ACHN (cell line): Measurements from ENCODE around the gene ASPHD2.
"Not testable (repeated sequence)": the region's sequence is repeated elsewhere in the genome, so short reads cannot be mapped to it uniquely, and the experiment has no call there.

Source experiments
- DNase-seq: peaks from one replicate; pipeline ENCODE4 v3.0.0-alpha.2; 2015
- in situ Hi-C: cut with HindIII; loops from 2 replicates; pipeline ENCODE4 v1.10.0; 2017; ENCODE audit warnings: low sequenced_read_pairs, low pct_ligation_motif_present, low pct_unique_long_range_greater_than_20kb

ASPHD2 gene

DNA sequence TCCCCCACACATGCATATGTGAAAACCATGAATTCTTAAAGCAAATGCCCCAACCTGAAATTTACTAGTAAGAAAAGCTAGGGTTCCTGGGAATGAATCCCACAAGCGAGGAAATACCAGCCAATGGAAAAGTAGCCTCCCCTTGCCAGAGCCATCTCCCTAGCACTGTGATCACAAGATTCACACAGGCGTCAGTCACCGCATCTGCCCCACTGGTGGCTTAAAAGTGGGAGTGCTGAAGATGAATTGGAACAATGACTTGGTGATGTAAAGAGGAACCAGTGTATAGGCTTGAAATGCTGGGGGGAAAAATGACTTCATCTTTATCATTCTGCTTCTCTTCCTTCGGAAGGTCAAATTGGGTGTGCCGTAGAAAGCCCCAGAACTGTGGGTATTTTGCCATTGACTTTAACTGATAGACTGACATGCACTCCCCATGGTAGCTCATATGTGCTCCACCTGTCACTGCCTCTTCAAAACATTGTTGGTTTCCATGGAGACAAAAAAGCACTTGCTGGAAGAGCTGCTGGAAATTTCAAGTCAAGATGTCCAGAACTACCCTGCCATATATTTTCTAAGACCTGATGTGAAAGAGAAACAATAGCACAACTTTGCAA, 19.2 kb upstream of the ASPHD2 start:
- no peak for DNase-seq
- in situ Hi-C loops = no loop called here

DNA sequence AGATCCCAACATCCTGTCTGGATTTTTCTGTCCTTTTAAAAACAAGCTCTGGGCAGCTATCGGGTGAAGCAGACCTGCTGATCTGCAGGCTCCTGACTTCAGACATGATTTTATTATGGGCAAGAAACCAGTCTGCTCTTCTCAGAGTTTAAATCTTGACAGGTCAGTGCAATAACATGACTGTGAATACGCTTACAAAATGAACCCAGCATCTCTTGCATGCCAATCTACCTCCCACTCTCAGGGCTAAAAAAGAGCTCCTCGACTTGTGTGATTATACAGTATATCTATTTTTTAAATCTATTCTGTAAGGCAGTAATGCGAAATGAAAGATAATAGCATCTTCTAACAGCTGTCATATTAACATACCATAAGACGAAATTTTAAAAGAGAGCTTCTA, 18.7 kb upstream of the ASPHD2 start:
- in situ Hi-C loops = no loop called here
- DNase-seq = no peak

DNA sequence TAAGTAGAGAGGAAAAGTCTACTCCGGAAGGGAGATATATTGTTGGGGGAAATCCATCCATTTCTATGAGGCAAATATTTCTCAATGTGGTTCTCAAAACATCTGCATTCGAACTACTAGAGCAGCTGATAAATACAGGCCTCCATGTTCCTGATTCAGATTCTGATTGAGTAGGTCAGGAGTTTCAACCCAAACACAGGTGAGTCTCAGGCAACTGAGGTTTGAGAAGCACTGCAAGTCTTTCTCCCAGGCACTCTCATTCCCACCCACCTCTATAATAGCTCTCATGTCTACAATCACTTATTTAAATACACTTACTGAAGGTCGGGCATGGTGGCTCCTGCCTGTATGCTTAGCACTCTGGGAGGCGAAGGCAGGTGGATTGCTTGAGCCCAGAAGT, 14.7 kb upstream of the ASPHD2 start:
- in situ Hi-C loops = no loop called here
- no peak for DNase-seq

- in situ Hi-C loops = loop anchor here (5.0 kb wide), 1 partner anchor 36 kb away; no protein-coding TSS in a partner anchor
- no peak for DNase-seq
Measured at GRCh38 chr22:26416256-26416655, 12.8 kb upstream of the ASPHD2 start.

DNA sequence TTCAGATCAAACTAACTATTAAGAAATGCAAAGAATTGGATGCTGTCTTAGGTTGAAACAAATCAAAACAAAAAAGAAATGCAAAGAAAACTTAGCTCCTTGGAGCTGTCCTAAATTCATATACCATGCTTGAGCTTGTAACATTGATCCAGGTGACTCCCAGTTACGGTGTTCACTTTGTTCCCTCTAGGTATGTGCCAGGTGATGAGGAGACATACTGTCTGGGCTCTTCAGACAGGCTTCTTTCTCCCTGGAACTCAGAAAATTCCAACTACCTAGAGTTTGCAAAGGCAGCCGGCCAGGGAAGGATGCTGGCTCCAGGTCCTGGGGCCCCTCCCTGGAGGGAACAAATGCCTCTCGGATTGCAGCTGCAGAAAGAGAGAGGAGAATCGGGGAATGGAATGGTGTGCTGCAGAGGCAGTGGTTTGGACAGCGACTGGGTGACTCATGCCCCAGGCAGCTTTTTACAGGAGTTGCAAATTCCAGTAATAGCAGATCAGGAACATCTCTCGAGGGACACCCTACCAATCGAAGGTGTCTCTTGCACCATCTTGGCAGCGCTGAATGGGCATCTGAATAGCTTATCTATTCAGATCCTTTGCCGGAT, 12.3 kb upstream of the ASPHD2 start:
- in situ Hi-C loops = loop anchor here (5.0 kb wide), 1 partner anchor 36 kb away; no protein-coding TSS in a partner anchor
- DNase-seq = peak; percentile 86

GRCh38 chr22:26417406-26417805, 11.7 kb upstream of the ASPHD2 start:
- in situ Hi-C loops = loop anchor here (5.0 kb wide), 1 partner anchor 35 kb away; no protein-coding TSS in a partner anchor
- no peak for DNase-seq

- no peak for DNase-seq
- in situ Hi-C loops = loop anchor here (5.0 kb wide), 1 partner anchor 34 kb away; no protein-coding TSS in a partner anchor
Measured at GRCh38 chr22:26418620-26419019, 10.4 kb upstream of the ASPHD2 start.

- in situ Hi-C loops = no loop called here
- no peak for DNase-seq
Measured at GRCh38 chr22:26426924-26427323, 2.1 kb upstream of the ASPHD2 start.

DNA sequence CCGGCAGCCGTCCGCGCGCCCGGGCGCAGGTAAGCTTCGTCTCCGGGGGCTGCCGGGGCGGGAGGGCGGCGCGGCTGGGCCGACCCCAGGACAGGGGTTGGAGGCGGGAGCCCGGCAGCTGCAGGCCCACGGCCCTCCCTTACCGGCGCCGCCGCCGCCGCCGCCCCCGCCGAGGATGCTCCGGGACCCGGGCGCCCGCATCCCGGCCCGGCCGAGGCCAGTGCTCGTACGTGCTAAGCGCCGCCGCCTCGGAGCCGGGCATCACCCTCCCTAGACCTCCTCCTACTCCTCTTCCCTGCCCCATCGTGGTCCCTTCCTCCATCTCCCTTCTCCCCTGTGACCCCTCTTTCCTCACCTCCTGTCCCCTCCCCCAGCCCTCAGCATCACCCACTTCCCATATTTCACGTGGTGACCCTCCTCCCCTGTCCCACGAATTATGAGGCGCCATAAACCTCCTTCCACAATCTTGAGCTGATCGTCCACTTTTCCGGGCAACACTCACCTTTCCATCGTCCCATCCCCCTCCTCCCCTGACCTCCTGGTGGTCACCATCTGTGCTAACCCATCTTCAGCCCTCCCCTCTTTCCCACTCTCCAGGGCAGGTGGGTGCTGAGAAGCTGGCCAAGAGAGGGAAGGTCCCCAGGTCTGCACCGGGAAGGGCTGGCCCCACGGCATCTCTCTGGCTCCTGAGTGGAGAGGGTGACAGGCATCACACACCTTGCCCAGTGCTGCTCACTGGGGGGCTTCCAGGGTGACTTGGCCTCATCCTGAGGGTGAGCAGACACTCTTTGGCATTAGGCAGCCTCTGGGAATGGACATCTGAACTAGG, 612 bp downstream of the ASPHD2 start:
- no peak for DNase-seq
- in situ Hi-C loops = no loop called here

GRCh38 chr22:26430600-26430999, 1.5 kb downstream of the ASPHD2 start:
- in situ Hi-C loops = no loop called here
- no peak for DNase-seq

DNA sequence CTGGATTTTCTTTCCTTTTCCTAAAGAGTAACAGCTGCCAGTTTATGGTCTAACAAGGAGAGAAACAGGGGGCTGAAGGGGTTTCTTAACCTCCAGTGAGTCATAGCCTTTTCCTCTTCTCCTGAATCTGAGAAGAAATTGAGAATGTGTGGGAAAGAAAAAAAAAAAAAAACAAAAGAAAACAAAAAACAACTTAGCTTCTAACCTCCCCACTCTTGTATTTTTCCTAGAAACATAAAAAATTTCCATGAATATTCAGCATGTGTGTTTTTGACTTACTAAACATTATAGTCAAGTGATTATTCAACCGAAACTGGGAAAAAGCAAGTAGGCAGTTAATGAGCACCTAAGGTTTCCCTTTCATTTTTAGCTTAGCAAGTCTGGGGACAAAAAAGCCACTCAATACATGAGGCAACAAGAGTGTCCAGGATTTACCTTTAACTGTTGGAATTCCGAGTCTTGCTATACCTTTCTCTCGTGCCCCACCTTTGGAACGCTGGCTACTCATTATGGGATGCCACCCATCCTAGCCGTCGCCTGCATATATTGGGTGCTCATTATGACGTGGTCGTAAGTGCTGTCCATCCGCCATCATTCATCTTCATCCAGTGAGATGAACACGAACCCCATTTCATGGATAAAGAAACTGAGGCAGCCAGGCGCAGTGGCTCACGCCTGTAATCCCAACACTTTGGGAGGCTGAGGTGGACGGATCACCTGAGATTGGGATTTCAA, 2.4 kb downstream of the ASPHD2 start:
- in situ Hi-C loops = no loop called here
- DNase-seq = peak; percentile 22

DNA sequence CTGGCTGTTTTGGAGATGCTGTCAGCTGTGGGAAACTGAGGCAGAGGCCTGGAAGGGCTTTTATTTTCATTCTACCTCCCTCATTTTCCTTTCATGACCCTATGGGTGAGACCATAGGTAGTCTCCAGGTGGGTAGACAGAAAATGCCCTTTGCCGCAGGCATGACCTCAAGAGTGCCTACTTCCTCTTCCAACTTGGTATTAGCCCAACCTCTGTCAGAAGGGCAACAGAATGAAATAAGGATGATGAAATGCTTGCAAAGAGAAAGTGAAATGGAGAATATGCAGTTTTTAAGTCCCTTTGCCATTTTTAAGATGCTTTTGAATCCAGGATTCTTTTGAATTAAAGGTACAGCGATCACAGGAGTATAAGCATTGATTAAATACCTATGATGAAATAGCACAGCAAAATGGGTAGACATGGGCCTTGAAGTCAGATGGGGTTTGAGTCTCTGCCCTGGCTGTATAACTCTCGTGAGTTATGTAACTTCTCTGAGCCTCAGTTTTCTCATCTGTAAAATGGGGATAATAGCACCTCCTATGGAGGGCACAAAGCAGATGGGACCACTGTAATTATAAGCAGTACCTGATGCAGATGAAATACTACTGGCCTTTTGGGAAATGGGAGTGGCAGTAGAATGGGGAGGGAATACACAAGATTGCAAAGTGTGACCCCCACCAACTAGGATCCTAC, 3.7 kb downstream of the ASPHD2 start:
- no peak for DNase-seq
- in situ Hi-C loops = no loop called here

DNA sequence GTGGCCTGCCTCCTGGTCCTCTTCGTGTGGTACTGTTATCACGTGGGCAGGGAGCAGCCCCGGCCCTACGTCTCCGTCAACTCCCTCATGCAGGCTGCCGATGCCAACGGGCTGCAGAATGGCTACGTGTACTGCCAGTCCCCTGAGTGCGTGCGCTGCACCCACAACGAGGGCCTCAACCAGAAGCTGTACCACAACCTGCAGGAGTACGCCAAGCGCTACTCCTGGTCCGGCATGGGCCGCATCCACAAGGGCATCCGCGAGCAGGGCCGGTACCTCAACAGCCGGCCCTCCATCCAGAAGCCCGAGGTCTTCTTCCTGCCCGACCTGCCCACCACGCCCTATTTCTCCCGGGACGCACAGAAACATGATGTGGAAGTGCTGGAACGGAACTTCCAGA, 4.7 kb downstream of the ASPHD2 start:
- no peak for DNase-seq
- in situ Hi-C loops = no loop called here

- in situ Hi-C loops = no loop called here
- no peak for DNase-seq
Measured at GRCh38 chr22:26435327-26436093, 6.5 kb downstream of the ASPHD2 start.

- no peak for DNase-seq
Measured at GRCh38 chr22:26436903-26437515, 7.9 kb downstream of the ASPHD2 start.

DNA sequence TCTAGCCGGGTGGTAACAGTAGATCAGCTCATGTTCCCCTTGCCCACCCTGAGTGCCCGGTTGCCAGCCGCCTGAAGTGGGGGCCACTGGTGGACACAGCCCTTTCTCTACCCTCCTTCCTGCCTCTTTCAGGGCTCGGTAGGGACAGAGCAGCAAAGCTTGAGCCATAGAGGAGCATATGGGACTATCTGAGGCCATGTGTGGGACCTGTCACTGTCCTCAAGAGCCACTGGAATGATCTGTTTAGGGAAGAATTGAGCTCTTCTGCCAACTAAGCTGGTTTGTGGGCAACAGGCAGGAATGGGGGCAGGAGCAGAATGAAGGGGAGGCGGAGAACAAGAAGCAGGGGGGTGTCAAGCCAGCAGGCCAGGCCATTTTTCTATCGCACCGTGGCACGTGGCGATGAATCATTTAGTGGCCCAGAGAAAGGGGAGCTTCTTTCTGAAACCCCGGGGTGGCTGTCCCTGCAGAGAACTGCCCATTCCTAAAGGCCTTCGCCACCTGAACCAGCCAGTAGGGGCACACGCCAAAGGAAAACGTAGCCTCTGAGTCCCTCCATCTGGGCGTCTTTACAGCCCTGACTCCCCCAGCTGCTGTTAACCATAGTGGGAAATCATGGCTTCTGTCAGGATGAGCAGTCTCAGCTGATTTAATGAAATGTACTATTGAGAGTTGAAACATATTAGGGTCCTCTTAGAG, 8.8 kb downstream of the ASPHD2 start:
- no peak for DNase-seq
- in situ Hi-C loops = no loop called here

More at GRCh38 chr22:26436903-26437515, 7.9 kb downstream of the ASPHD2 start:
- in situ Hi-C loops = no loop called here

DNA sequence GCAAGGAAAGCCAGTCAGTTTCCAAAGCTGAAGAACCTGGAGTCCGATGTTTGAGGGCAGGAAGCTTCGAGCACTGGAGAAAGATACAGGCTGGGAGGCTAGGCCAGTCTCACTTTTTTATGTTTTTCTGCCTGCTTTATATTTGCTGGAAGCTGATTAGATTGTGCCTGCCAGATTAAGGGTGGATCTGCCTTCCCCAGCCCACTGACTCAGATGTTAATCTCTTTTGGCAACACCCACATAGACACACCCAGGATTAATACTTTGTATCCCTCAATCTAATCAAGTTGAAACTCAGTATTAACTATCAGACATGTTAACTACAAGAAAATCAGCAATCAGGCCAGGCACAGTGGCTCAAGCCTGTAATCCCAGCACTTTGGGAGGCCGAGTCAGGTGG, 9.7 kb downstream of the ASPHD2 start:
- DNase-seq, in situ Hi-C loops: not testable (repeated sequence)
